A673 (cell line): ENCODE results near the gene AP4S1. TPM values are rescaled to one million over a fixed set of nuclear protein-coding genes. Genes with fewer than 3 reads are reported as not detected.
A peak's percentile ranks its signal among the peaks of the same experiment; 100 is the strongest.

ENCODE experiments used
- BruUV-seq: library from RNA; stranded (reverse); fragments of 400-500 nt; replicated peaks from 2 replicates; lab custom pipeline; 2021; lab: Mats Ljungman, UMichigan
- CTCF ChIA-PET: fragments of 300-600 bp; sonication (Branson Sonifier 250); formaldehyde crosslinking; loops from one replicate; lab custom pipeline; 2022; ENCODE audit warnings: antibody characterized with exemption; lab: Charles Lee
- POLR2A ChIA-PET: fragments of 300-600 bp; sonication (Branson Sonifier 250); formaldehyde crosslinking; loops from one replicate; lab custom pipeline; 2022; ENCODE audit warnings: antibody characterized with exemption; ENCODE audit not compliant: low non-redundant PET; lab: Charles Lee
- DNase-seq: peaks from one replicate; pipeline ENCODE4 v3.0.0-alpha.2; 2015; ENCODE audit warnings: low spot score
- H3K27ac ChIP-seq: fragments of 200-600 bp; sonication (generic); 2 replicates; pipeline ENCODE4 v1.5.1; 2016; ENCODE audit warnings: mixed run types, low read depth, mild to moderate bottlenecking, mixed read lengths, antibody characterized with exemption, low read length; ENCODE audit not compliant: poor library complexity, severe bottlenecking
- H3K27me3 ChIP-seq: fragments of 200-600 bp; sonication (generic); replicated peaks from 2 replicates; pipeline ENCODE4 v1.6.1; 2017; ENCODE audit warnings: mixed run types, low read depth, mild to moderate bottlenecking, mixed read lengths, antibody characterized with exemption, low read length; ENCODE audit not compliant: insufficient read depth, poor library complexity
- H3K36me3 ChIP-seq: fragments of 200-600 bp; sonication (generic); 2 replicates; pipeline ENCODE4 v1.6.1; 2016; ENCODE audit warnings: mixed run types, mild to moderate bottlenecking, mixed read lengths, antibody characterized with exemption, low read length; ENCODE audit not compliant: insufficient read depth, poor library complexity, severe bottlenecking
- H3K4me1 ChIP-seq: fragments of 200-600 bp; sonication (generic); 2 replicates; pipeline ENCODE4 v1.6.1; 2017; ENCODE audit warnings: mixed run types, mild to moderate bottlenecking, mixed read lengths, antibody characterized with exemption, low read length; ENCODE audit not compliant: insufficient read depth, poor library complexity, severe bottlenecking
- H3K4me3 ChIP-seq: fragments of 200-600 bp; sonication (generic); 2 replicates; pipeline ENCODE4 v1.5.1; 2016; ENCODE audit warnings: low read depth, mixed run types, mild to moderate bottlenecking, mixed read lengths, low read length; ENCODE audit not compliant: poor library complexity, severe bottlenecking
- H3K9me3 ChIP-seq: fragments of 200-600 bp; sonication (generic); 2 replicates; pipeline ENCODE4 v1.6.1; 2016; ENCODE audit warnings: mixed run types, low read depth, mild to moderate bottlenecking, mixed read lengths, antibody characterized with exemption, low read length; ENCODE audit not compliant: poor library complexity, severe bottlenecking
- EZH2 ChIP-seq: fragments of 200-600 bp; sonication (generic); IDR thresholded peaks from 2 replicates; pipeline ENCODE4 v1.6.1; 2017; ENCODE audit warnings: borderline replicate concordance, low read depth, mild to moderate bottlenecking, mixed read lengths, antibody characterized with exemption, low read length; ENCODE audit not compliant: poor library complexity, severe bottlenecking
- intact Hi-C: fragments of 100-400 bp; cut with micrococcal nuclease; formaldehyde crosslinking; loops from one replicate; pipeline ENCODE4 v1.10.0; 2022; ENCODE audit not compliant: unreplicated experiment
- total RNA-seq: library from RNA; stranded (reverse); gene quantifications from 2 replicates; pipeline ENCODE4 v1.2.3, GENCODE V29; 2021
- TF ChIP-seq, protein P1 (sequence below): fragments of 300-800, 200-600 bp; sonication (generic); conservative IDR thresholded peaks from 2 replicates; pipeline ENCODE4 v1.5.1; 2017; ENCODE audit warnings: low read depth, mild to moderate bottlenecking, antibody characterized with exemption, low read length, moderate library complexity, mixed read lengths

AP4S1 gene
- total RNA-seq, 1 experiment from 2014 or later, result 8.6 TPM

DNA sequence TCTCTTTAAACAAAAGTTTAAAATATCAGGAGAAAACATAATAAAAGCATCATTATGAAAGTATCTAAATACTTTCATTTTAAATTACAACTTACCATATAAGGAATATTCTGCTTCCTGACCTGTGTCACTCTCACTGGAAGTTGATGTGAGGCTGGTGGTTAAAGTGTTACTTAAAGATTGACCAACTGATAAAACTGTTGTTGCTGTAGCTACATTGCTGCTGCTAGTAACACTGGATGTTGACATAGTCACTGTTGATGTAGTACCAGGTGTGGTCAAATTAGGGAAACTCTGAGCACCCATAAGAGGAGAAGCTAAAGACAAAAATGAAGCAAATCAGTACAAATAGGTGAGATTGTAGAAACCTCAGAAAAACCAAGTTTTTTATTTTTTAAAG, 102.2 kb downstream of the AP4S1 start:
- H3K36me3 ChIP-seq, result peaks cover 67% of the 10 kb centered on the region
- H3K27ac ChIP-seq, result no peak overlapping the region
- H3K9me3 ChIP-seq, result no peaks in the 10 kb centered on the region
- no peak for TF ChIP-seq EZH2
- TF ChIP-seq, protein P1, sequence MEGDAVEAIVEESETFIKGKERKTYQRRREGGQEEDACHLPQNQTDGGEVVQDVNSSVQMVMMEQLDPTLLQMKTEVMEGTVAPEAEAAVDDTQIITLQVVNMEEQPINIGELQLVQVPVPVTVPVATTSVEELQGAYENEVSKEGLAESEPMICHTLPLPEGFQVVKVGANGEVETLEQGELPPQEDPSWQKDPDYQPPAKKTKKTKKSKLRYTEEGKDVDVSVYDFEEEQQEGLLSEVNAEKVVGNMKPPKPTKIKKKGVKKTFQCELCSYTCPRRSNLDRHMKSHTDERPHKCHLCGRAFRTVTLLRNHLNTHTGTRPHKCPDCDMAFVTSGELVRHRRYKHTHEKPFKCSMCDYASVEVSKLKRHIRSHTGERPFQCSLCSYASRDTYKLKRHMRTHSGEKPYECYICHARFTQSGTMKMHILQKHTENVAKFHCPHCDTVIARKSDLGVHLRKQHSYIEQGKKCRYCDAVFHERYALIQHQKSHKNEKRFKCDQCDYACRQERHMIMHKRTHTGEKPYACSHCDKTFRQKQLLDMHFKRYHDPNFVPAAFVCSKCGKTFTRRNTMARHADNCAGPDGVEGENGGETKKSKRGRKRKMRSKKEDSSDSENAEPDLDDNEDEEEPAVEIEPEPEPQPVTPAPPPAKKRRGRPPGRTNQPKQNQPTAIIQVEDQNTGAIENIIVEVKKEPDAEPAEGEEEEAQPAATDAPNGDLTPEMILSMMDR, result no peak
- ChIA-PET POLR2A (no interaction called here), CTCF (no interaction called here)
- no TSS peak for BruUV-seq
- H3K4me3 ChIP-seq, result no peak overlapping the region
- no peaks in the 10 kb centered on the region for H3K27me3 ChIP-seq
- no peak for DNase-seq
- H3K4me1 ChIP-seq, result no peaks in the 10 kb centered on the region
- intact Hi-C loops, result no loop called here

DNA sequence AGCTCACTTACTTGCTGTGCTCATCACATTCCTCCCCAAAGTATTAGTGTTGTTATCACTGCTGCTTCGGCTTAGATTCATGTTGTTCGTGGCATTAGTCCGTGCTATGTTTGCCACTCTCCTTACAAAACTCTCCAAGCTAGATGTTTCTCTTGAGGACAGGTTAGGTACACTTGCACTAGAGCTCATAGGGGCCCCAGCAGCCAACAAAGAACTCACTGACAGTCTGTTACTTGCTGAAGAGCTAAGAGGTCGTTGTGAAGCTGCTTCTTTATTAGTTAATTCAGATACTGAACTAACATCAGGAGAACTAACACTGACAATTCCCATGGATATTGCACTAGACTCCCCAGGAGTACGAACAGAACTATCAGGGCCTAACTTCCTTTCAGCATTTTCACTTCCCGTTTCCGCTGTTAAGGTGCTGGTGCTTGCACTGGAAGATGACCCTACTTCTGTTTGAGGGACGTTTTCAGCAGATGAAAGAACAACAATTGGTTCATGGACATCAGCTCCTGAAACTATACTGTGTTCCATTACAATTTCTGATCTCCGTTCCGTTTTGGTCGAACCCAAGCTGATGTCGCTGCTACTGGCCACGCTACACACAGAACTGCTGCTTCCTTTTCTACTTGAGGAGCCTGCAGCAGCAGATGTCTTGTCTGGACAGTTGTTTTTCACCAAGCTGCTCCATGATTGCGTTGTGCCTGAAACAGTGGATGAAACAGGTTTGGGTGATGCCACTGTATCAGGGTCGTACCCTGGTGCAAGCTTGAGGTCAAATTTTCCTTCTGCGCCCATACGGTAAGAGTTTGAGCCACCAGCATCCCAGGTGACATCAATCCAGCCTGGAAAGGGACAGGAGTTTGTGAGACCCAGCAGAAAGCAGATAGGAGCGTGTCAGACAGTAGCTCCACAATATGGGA, 103.4 kb downstream of the AP4S1 start:
- TSS peak; percentile 27 for BruUV-seq
- POLR2A ChIA-PET, result no interaction called here
- Histone ChIP-seq H3K27me3 (no peaks in the 10 kb centered on the region), H3K27ac (no peak overlapping the region), H3K9me3 (no peaks in the 10 kb centered on the region), H3K4me1 (no peaks in the 10 kb centered on the region), H3K36me3 (peaks cover 66% of the 10 kb centered on the region), H3K4me3 (no peak overlapping the region)
- no peak for TF ChIP-seq EZH2
- TF ChIP-seq, protein P1, result no peak
- DNase-seq, result no peak
- CTCF ChIA-PET, result interaction anchor here (0.5 kb wide), 1 partner anchor 322 kb away, joined by 9 read pairs; no protein-coding TSS in a partner anchor
- intact Hi-C loops, result no loop called here

DNA sequence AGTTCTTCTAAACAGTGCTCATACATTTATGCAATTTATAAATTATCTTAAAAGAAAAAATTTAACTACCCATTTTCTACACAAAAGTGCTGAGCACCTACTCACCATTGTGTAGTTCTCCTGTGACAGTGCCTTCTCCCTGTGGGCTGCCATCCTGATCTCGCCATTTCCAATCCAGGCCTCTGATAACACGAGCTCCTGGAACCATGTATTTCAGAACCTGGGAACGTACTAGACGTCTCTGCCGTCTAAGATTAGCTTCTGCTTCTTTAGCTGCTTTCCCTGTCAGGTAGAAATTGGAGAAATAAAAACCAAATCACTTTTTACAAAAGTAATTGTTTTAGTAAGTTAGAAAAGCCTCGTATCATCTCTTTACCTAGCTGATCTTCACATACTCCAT, 107.7 kb downstream of the AP4S1 start:
- H3K27me3 ChIP-seq, result no peaks in the 10 kb centered on the region
- intact Hi-C loops, result no loop called here
- H3K9me3 ChIP-seq, result no peaks in the 10 kb centered on the region
- H3K4me3 ChIP-seq, result no peak overlapping the region
- H3K4me1 ChIP-seq, result no peaks in the 10 kb centered on the region
- peaks cover 73% of the 10 kb centered on the region for H3K36me3 ChIP-seq
- no TSS peak for BruUV-seq
- no peak overlapping the region for H3K27ac ChIP-seq
- ChIA-PET POLR2A (no interaction called here), CTCF (no interaction called here)
- TF ChIP-seq, protein P1, result no peak
- TF ChIP-seq EZH2, result no peak
- no peak for DNase-seq
